ENCODE measurements around the gene IGSF3.
"Not testable (repeated sequence)": the region's sequence is repeated elsewhere in the genome, so short reads cannot be mapped to it uniquely, and the experiment has no call there.

DNA sequence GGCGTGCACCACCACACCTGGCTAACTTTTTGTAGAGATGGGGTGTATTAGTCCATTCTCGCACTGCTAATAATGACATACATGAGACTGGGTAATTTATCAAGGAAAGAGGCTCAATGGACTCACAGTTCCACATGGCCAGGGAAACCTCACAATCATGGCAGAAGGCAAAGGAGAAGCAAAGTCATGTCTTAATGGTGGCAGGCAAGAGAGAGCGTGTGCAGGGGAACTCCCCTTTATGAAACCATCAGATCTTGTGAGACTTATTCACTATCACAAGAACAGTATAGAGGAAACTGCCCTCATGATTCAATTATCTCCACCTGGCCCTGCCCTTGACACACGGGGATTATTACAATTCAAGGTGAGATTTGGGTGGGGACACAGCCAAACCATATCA is 105.1 kb downstream of the IGSF3 start:
- not testable (repeated sequence) for TF ChIP-seq CTCF (IDR thresholded peaks at IDR 0.05; ENCODE audit: insufficient read depth, low read length); POLR2AphosphoS5 (IDR thresholded peaks at IDR 0.05; ENCODE audit: low read depth); GABPA (IDR thresholded peaks at IDR 0.05; ENCODE audit: low read depth); SPI1 (IDR thresholded peaks at IDR 0.05; ENCODE audit: borderline replicate concordance, low read depth)
- TF ChIP-seq, protein P1, sequence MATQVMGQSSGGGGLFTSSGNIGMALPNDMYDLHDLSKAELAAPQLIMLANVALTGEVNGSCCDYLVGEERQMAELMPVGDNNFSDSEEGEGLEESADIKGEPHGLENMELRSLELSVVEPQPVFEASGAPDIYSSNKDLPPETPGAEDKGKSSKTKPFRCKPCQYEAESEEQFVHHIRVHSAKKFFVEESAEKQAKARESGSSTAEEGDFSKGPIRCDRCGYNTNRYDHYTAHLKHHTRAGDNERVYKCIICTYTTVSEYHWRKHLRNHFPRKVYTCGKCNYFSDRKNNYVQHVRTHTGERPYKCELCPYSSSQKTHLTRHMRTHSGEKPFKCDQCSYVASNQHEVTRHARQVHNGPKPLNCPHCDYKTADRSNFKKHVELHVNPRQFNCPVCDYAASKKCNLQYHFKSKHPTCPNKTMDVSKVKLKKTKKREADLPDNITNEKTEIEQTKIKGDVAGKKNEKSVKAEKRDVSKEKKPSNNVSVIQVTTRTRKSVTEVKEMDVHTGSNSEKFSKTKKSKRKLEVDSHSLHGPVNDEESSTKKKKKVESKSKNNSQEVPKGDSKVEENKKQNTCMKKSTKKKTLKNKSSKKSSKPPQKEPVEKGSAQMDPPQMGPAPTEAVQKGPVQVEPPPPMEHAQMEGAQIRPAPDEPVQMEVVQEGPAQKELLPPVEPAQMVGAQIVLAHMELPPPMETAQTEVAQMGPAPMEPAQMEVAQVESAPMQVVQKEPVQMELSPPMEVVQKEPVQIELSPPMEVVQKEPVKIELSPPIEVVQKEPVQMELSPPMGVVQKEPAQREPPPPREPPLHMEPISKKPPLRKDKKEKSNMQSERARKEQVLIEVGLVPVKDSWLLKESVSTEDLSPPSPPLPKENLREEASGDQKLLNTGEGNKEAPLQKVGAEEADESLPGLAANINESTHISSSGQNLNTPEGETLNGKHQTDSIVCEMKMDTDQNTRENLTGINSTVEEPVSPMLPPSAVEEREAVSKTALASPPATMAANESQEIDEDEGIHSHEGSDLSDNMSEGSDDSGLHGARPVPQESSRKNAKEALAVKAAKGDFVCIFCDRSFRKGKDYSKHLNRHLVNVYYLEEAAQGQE (IDR thresholded peaks at IDR 0.05; ENCODE audit: insufficient replicate concordance, low read depth): not testable (repeated sequence)
